Osteocyte (in vitro differentiated cells): ENCODE data around the gene SWSAP1. TPM values are rescaled to one million over a fixed set of nuclear protein-coding genes. Genes with fewer than 3 reads are reported as not detected.

Experiments
- DNase-seq: peaks from one replicate; pipeline ENCODE4 v3.0.0; 2021; ENCODE audit warnings: mixed read lengths; ENCODE audit not compliant: unreplicated experiment; ENCODE audit errors: extremely low spot score
- H3K27ac Mint-ChIP-seq: one replicate; pipeline ENCODE4 v1.8.0; 2021; ENCODE audit warnings: mild to moderate bottlenecking, mixed read lengths; ENCODE audit not compliant: unreplicated experiment
- H3K27me3 Mint-ChIP-seq: one replicate; pipeline ENCODE4 v1.8.0; 2021; ENCODE audit warnings: mixed read lengths; ENCODE audit not compliant: unreplicated experiment
- H3K36me3 Mint-ChIP-seq: one replicate; pipeline ENCODE4 v1.8.0; 2021; ENCODE audit warnings: mixed read lengths; ENCODE audit not compliant: unreplicated experiment
- H3K4me1 Mint-ChIP-seq: one replicate; pipeline ENCODE4 v1.8.0; 2021; ENCODE audit warnings: mixed read lengths; ENCODE audit not compliant: unreplicated experiment
- H3K4me3 Mint-ChIP-seq: one replicate; pipeline ENCODE4 v1.8.0; 2021; ENCODE audit warnings: mild to moderate bottlenecking, moderate library complexity, mixed read lengths; ENCODE audit not compliant: unreplicated experiment
- H3K9me3 Mint-ChIP-seq: one replicate; pipeline ENCODE4 v1.8.0; 2021; ENCODE audit warnings: mixed read lengths; ENCODE audit not compliant: unreplicated experiment
- CTCF ChIP-seq: fragments of 200-600 bp; sonication (generic); IDR thresholded peaks from 2 replicates; pipeline ENCODE4 v1.5.0; 2021; ENCODE audit warnings: antibody characterized with exemption, mild to moderate bottlenecking, moderate library complexity
- total RNA-seq: library from RNA; stranded (reverse); gene quantifications from 2 replicates; pipeline ENCODE4 v1.2.1, GENCODE V29; 2021

SWSAP1 gene
- total RNA-seq, 1 donor from 2014 or later = 1.3 TPM

GRCh38 chr19:11387162-11388034, 12.9 kb downstream of the SWSAP1 start:
- TF ChIP-seq CTCF = no peak
- Mint-ChIP-seq H3K4me3 (no peak overlapping the region), H3K27ac (no peak overlapping the region), H3K27me3 (peaks cover 4% of the 10 kb centered on the region), H3K4me1 (peaks cover 7% of the 10 kb centered on the region), H3K9me3 (no peaks in the 10 kb centered on the region), H3K36me3 (no peaks in the 10 kb centered on the region)
- no peak for DNase-seq

- TF ChIP-seq CTCF = no peak
- DNase-seq = no peak
- Mint-ChIP-seq H3K27ac (no peak overlapping the region), H3K4me1 (no peaks in the 10 kb centered on the region), H3K36me3 (no peaks in the 10 kb centered on the region), H3K27me3 (peaks cover 14% of the 10 kb centered on the region), H3K4me3 (no peak overlapping the region), H3K9me3 (no peaks in the 10 kb centered on the region)
Observed at GRCh38 chr19:11390359-11390758, 15.9 kb downstream of the SWSAP1 start.

- no peak for DNase-seq
- no peak for TF ChIP-seq CTCF
- H3K36me3 Mint-ChIP-seq = no peaks in the 10 kb centered on the region
- no peaks in the 10 kb centered on the region for H3K9me3 Mint-ChIP-seq
- H3K27me3 Mint-ChIP-seq = peaks cover 17% of the 10 kb centered on the region
- H3K4me3 Mint-ChIP-seq = no peak overlapping the region
- H3K4me1 Mint-ChIP-seq = no peaks in the 10 kb centered on the region
- H3K27ac Mint-ChIP-seq = no peak overlapping the region
Observed at GRCh38 chr19:11390933-11391680, 16.6 kb downstream of the SWSAP1 start.

- Mint-ChIP-seq H3K4me1 (no peaks in the 10 kb centered on the region), H3K36me3 (no peaks in the 10 kb centered on the region), H3K27me3 (peaks cover 21% of the 10 kb centered on the region), H3K27ac (no peak overlapping the region), H3K4me3 (no peak overlapping the region), H3K9me3 (no peaks in the 10 kb centered on the region)
- TF ChIP-seq CTCF = no peak
- no peak for DNase-seq
Observed at GRCh38 chr19:11397089-11397610, 22.7 kb downstream of the SWSAP1 start.

GRCh38 chr19:11399667-11400066, 25.2 kb downstream of the SWSAP1 start:
- Mint-ChIP-seq H3K27me3 (peaks cover 10% of the 10 kb centered on the region), H3K27ac (no peak overlapping the region), H3K36me3 (no peaks in the 10 kb centered on the region), H3K4me1 (peaks cover under 1% of the 10 kb centered on the region), H3K4me3 (no peak overlapping the region), H3K9me3 (no peaks in the 10 kb centered on the region)
- DNase-seq = no peak
- TF ChIP-seq CTCF = no peak
